HG03025 (cell line): Measurements from ENCODE around the gene SNTG2.
"Not testable (repeated sequence)": the region's sequence is repeated elsewhere in the genome, so short reads cannot be mapped to it uniquely, and the experiment has no call there.

Experiments used
- ATAC-seq: cut with Tn5 transposase; IDR thresholded peaks from one replicate; pipeline ENCODE4 v1.9.1; 2021; ENCODE audit warnings: mild to moderate bottlenecking, moderate library complexity; ENCODE audit not compliant: unreplicated experiment, low FRiP score

The SNTG2 gene

GRCh38 chr2:1341404-1342120 is 390.9 kb downstream of the SNTG2 start:
- ATAC-seq = no peak

GRCh38 chr2:1348789-1349188 is 398.1 kb downstream of the SNTG2 start:
- ATAC-seq = no peak

- no peak for ATAC-seq
Measured at GRCh38 chr2:1350111-1350510, 399.5 kb downstream of the SNTG2 start.

- no peak for ATAC-seq
Measured at GRCh38 chr2:1353124-1353523, 402.5 kb downstream of the SNTG2 start.

- ATAC-seq = no peak
Measured at GRCh38 chr2:1353543-1353942, 402.9 kb downstream of the SNTG2 start.

- no peak for ATAC-seq
Measured at GRCh38 chr2:1360144-1360543, 409.5 kb downstream of the SNTG2 start.

- no peak for ATAC-seq
Measured at GRCh38 chr2:1360557-1361250, 410.1 kb downstream of the SNTG2 start.

GRCh38 chr2:1363367-1363766 is 412.7 kb downstream of the SNTG2 start:
- ATAC-seq = no peak

GRCh38 chr2:1366546-1367134 is 416.0 kb downstream of the SNTG2 start:
- no peak for ATAC-seq

- ATAC-seq = no peak
Measured at GRCh38 chr2:1367601-1368000, 417.0 kb downstream of the SNTG2 start.

- no peak for ATAC-seq
Measured at GRCh38 chr2:1369905-1370304, 419.3 kb downstream of the SNTG2 start.

GRCh38 chr2:1370461-1370860 is 419.8 kb downstream of the SNTG2 start:
- ATAC-seq = no peak

- no peak for ATAC-seq
Measured at GRCh38 chr2:1371082-1371481, 420.4 kb downstream of the SNTG2 start.

GRCh38 chr2:1373830-1374229 is 423.2 kb downstream of the SNTG2 start:
- no peak for ATAC-seq

- ATAC-seq = no peak
Measured at GRCh38 chr2:1374287-1374686, 423.6 kb downstream of the SNTG2 start.

GRCh38 chr2:1375794-1376193 is 425.1 kb downstream of the SNTG2 start:
- no peak for ATAC-seq

- no peak for ATAC-seq
Measured at GRCh38 chr2:1377473-1377872, 426.8 kb downstream of the SNTG2 start.

GRCh38 chr2:1378456-1379150 is 428.0 kb downstream of the SNTG2 start:
- no peak for ATAC-seq

- no peak for ATAC-seq
Measured at GRCh38 chr2:1381644-1382043, 431.0 kb downstream of the SNTG2 start.

- not testable (repeated sequence) for ATAC-seq
Measured at GRCh38 chr2:1387954-1388725, 437.5 kb downstream of the SNTG2 start.
